GM12875 (cell line): Measurements from ENCODE around the gene KRTAP5-2.
A peak's percentile ranks its signal among the peaks of the same experiment; 100 is the strongest.

Source experiments
- H3K4me3 ChIP-seq: one replicate; pipeline ENCODE4 v1.5.1; 2011; ENCODE audit warnings: low read depth, low read length, control low read depth
- CTCF ChIP-seq: IDR thresholded peaks from 2 replicates; pipeline ENCODE4 v1.5.1; 2011; ENCODE audit warnings: low read depth, mild to moderate bottlenecking, control low read depth, inconsistent platforms, low read length, moderate library complexity, borderline replicate concordance; ENCODE audit not compliant: insufficient read depth

The KRTAP5-2 gene

GRCh38 chr11:1640076-1640946, 42.2 kb upstream of the KRTAP5-2 start:
- peak; percentile 89 for TF ChIP-seq CTCF
- H3K4me3 ChIP-seq, result no peak overlapping the region

GRCh38 chr11:1639666-1640065, 41.6 kb upstream of the KRTAP5-2 start:
- H3K4me3 ChIP-seq, result no peak overlapping the region
- no peak for TF ChIP-seq CTCF

- no peak overlapping the region for H3K4me3 ChIP-seq
- TF ChIP-seq CTCF, result no peak
These were observed 41.1 kb upstream of the KRTAP5-2 start for GRCh38 chr11:1639102-1639620.

GRCh38 chr11:1638344-1638743, 40.2 kb upstream of the KRTAP5-2 start:
- H3K4me3 ChIP-seq, result no peak overlapping the region
- no peak for TF ChIP-seq CTCF

- TF ChIP-seq CTCF, result no peak
- H3K4me3 ChIP-seq, result no peak overlapping the region
These were observed 39.5 kb upstream of the KRTAP5-2 start for GRCh38 chr11:1637628-1638027.

- H3K4me3 ChIP-seq, result no peak overlapping the region
- no peak for TF ChIP-seq CTCF
These were observed 38.3 kb upstream of the KRTAP5-2 start for GRCh38 chr11:1636291-1636950.
